SK-N-SH (cell line): ENCODE results near the gene HOXD13.

Source experiments
- EP300 ChIP-seq, 2 experiments: IDR thresholded peaks; 2 replicates each; pipeline versions ENCODE4 v1.4.0 to v1.6.1; 2012; ENCODE audit warnings: borderline replicate concordance in 1 of 2, low read depth in 1 of 2, low read length in 1 of 2
- EZH2phosphoT487 ChIP-seq: fragments of 200-600 bp; sonication (generic); IDR thresholded peaks from 2 replicates; pipeline ENCODE4 v1.6.1; 2017; ENCODE audit warnings: low read depth, mixed run types, mild to moderate bottlenecking, antibody characterized with exemption, moderate library complexity, borderline replicate concordance
- JUND ChIP-seq: IDR thresholded peaks from 2 replicates; pipeline ENCODE4 v1.4.0; 2012
- POLR2AphosphoS5 ChIP-seq: IDR thresholded peaks from 2 replicates; pipeline ENCODE4 v1.6.1; 2012; ENCODE audit warnings: low read depth, low read length
- RAD21 ChIP-seq: IDR thresholded peaks from 2 replicates; pipeline ENCODE4 v1.6.1; 2012; ENCODE audit warnings: mild to moderate bottlenecking, low read length
- RFX5 ChIP-seq: IDR thresholded peaks from 2 replicates; pipeline ENCODE4 v1.6.1; 2012; ENCODE audit warnings: mild to moderate bottlenecking, improper control_type of control experiment, low read length
- TEAD4 ChIP-seq: IDR thresholded peaks from 2 replicates; pipeline ENCODE4 v1.4.0; 2012; ENCODE audit warnings: mild to moderate bottlenecking, borderline replicate concordance; ENCODE audit not compliant: insufficient read depth
- YY1 ChIP-seq: IDR thresholded peaks from 2 replicates; pipeline ENCODE4 v1.4.0; 2012; ENCODE audit warnings: low read depth, mild to moderate bottlenecking
- TF ChIP-seq, protein P1 (sequence below): fragments of 200-600 bp; sonication (generic); IDR thresholded peaks from 2 replicates; pipeline ENCODE4 v1.6.1; 2017; ENCODE audit warnings: antibody characterized with exemption, mild to moderate bottlenecking, moderate library complexity
- TF ChIP-seq, protein P2 (sequence below): IDR thresholded peaks from 2 replicates; pipeline ENCODE4 v1.6.1; 2012; ENCODE audit warnings: mild to moderate bottlenecking, low read depth, low read length, moderate library complexity

DNA sequence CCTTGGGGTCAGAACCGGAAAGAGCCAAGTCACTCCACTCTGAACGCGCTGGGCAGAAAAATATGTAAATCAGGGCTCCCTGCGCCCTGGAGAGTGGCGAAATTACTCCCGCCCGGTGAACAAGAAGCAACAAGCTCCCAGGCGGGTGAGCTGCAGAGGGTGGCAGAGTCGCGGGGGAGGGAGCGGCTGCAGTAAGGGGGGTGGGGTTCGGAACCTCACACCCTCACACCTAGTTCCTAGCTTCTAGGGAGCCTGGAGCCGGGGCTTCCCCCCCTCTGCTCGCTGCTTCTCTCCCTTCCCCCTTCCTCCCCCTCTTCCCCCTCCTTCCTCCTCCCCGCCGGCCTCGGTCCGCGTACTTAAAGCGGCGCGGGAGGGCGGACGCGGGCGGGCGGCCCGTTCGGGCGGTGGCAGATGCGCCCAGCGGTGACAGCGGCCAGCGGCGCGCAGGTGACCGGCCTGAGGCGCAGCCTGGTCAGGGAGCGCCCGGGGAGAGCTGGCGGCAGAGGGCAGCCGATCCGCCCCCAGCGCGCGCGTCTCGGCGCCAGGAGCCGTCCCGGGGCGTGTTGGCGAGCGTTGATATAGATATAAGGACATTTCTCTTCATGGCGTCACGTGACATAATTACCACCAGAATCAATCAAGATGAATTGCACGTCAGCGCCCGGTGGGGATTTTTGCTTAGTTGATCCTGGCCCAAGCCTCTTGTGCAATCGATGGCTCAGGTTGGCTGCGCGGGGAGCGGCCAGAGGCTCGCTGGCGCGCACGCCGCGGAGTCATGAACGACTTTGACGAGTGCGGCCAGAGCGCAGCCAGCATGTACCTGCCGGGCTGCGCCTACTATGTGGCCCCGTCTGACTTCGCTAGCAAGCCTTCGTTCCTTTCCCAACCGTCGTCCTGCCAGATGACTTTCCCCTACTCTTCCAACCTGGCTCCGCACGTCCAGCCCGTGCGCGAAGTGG is 14.3 kb downstream of the HOXD13 start, which contains the start of gene HOXD11:
- TF ChIP-seq, protein P1, sequence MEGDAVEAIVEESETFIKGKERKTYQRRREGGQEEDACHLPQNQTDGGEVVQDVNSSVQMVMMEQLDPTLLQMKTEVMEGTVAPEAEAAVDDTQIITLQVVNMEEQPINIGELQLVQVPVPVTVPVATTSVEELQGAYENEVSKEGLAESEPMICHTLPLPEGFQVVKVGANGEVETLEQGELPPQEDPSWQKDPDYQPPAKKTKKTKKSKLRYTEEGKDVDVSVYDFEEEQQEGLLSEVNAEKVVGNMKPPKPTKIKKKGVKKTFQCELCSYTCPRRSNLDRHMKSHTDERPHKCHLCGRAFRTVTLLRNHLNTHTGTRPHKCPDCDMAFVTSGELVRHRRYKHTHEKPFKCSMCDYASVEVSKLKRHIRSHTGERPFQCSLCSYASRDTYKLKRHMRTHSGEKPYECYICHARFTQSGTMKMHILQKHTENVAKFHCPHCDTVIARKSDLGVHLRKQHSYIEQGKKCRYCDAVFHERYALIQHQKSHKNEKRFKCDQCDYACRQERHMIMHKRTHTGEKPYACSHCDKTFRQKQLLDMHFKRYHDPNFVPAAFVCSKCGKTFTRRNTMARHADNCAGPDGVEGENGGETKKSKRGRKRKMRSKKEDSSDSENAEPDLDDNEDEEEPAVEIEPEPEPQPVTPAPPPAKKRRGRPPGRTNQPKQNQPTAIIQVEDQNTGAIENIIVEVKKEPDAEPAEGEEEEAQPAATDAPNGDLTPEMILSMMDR = no peak
- TF ChIP-seq YY1 (no peak), RAD21 (no peak), EZH2phosphoT487 (peak; percentile 85; the same call in 1 of the 2 replicates), EP300 (IDR thresholded peaks at IDR 0.05; ENCODE audit: borderline replicate concordance in 1 of 2, low read depth in 1 of 2, low read length in 1 of 2) (no peak), POLR2AphosphoS5 (no peak), TEAD4 (no peak), RFX5 (no peak), JUND (no peak)
- TF ChIP-seq, protein P2, sequence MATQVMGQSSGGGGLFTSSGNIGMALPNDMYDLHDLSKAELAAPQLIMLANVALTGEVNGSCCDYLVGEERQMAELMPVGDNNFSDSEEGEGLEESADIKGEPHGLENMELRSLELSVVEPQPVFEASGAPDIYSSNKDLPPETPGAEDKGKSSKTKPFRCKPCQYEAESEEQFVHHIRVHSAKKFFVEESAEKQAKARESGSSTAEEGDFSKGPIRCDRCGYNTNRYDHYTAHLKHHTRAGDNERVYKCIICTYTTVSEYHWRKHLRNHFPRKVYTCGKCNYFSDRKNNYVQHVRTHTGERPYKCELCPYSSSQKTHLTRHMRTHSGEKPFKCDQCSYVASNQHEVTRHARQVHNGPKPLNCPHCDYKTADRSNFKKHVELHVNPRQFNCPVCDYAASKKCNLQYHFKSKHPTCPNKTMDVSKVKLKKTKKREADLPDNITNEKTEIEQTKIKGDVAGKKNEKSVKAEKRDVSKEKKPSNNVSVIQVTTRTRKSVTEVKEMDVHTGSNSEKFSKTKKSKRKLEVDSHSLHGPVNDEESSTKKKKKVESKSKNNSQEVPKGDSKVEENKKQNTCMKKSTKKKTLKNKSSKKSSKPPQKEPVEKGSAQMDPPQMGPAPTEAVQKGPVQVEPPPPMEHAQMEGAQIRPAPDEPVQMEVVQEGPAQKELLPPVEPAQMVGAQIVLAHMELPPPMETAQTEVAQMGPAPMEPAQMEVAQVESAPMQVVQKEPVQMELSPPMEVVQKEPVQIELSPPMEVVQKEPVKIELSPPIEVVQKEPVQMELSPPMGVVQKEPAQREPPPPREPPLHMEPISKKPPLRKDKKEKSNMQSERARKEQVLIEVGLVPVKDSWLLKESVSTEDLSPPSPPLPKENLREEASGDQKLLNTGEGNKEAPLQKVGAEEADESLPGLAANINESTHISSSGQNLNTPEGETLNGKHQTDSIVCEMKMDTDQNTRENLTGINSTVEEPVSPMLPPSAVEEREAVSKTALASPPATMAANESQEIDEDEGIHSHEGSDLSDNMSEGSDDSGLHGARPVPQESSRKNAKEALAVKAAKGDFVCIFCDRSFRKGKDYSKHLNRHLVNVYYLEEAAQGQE = no peak
